ENCODE measurements around the gene RTN4RL1. TPM values are rescaled to one million over a fixed set of nuclear protein-coding genes. Genes with fewer than 3 reads are reported as not detected.
A peak's percentile ranks its signal among the peaks of the same experiment; 100 is the strongest.

Gene RTN4RL1
- total RNA-seq, 2 donors from 2014 or later = 0.15 to 0.36 TPM

DNA sequence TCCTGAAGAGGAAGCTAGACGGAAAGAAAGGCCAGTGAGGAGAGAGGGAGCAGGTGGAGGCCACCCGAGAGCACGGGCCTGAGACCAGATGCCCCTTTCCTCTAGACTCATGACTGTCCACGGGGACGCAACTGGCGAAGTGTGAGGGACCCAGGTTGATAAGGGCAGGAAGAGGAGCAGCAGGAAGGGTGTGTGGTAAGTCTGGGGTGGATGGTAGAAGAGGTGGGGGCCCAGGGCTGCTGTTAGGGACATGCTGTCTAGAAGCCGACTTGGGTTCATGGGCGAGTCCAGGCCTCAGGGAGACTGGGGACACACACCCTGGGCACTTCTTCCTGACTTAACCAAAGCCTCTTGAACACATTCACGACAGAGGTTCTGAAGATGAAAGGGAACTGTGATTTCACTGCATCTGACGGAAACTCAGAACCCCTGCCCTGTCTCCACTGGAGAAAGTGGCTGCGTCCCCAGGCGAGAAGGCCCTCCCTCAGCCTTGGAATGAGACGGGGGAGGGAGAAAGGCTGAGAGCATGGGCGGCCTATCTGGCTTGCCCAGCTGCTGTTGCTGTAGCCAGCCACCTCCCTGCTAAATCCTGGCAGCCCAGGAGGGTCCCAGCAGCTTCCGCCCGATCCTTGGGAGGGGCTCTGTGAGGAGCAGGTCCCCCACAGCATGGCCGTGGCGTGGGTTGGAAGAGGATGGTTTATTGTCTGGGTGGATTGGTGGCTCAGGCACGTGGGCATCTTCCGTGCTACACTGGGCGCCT is 35.7 kb upstream of the RTN4RL1 start:
- ATAC-seq = no peak
- intact Hi-C loops (cut with DNase I, micrococcal nuclease) = loop anchor here in 1 of 2 donors (5.0 kb wide), 1 partner anchor 171 kb away; no protein-coding TSS in a partner anchor
- DNase-seq = peak in 1 of 2 donors; percentile 24

DNA sequence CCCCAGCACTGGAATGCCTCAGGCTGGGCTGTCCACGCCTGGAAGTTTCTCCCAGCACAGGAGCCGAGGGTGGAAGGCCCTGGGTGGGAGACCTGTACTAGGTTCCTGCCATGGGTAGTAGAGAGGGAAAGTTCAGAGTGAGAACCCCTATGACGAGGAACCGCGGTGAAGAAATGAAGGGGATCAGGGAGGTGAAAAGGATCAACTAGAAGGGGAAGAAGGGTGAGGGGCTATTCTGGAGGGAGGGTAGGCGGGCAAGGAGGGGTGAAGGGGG is 35.2 kb upstream of the RTN4RL1 start:
- ATAC-seq = no peak
- intact Hi-C loops (cut with DNase I, micrococcal nuclease) = loop anchor here in 1 of 2 donors (5.0 kb wide), 1 partner anchor 172 kb away; no protein-coding TSS in a partner anchor
- DNase-seq = peak in 1 of 2 donors; percentile 5

DNA sequence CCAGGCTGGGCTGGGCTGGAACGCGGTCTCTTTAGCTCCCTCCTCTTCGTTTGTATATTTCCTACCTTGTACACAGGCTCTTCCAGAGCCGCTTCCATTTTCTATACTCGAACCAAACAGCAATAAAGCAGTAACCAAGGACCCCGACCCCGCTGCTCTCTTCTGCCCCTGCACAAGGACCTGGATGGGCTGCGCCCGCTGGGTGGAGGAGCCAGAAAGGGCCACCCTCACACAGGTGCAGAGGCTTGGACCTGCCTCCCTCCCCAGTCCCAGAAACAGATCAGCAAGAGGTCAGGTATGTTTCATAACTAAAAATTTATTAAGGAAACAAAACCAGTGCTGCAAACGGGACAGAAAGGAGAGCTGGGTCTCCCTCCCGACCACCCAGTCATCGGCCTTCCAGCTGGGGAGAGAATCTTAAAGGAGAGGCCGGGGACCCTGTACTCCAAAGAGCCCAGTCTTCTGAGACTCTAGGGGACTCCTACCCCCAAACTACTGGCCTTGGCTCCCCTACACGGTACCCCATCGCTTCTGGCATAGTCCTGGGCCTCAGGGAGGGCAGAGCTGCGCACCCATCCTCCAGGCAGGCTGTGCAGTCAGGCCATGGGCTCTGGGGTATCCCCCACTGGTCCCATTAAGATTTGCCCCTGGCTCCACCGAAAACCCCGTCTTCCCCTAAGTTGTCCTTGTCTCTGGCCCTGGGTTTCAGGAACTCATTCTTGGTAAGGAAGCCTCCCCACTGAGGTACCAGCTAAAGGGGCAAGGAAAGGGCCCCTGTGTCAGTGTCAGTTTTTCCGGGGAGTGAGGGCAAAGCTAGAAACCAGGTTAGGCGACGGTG is 34.6 kb upstream of the RTN4RL1 start:
- intact Hi-C loops (cut with DNase I, micrococcal nuclease) = loop anchor here in 1 of 2 donors (5.0 kb wide), 1 partner anchor 173 kb away; no protein-coding TSS in a partner anchor
- DNase-seq = no peak
- no peak for ATAC-seq

DNA sequence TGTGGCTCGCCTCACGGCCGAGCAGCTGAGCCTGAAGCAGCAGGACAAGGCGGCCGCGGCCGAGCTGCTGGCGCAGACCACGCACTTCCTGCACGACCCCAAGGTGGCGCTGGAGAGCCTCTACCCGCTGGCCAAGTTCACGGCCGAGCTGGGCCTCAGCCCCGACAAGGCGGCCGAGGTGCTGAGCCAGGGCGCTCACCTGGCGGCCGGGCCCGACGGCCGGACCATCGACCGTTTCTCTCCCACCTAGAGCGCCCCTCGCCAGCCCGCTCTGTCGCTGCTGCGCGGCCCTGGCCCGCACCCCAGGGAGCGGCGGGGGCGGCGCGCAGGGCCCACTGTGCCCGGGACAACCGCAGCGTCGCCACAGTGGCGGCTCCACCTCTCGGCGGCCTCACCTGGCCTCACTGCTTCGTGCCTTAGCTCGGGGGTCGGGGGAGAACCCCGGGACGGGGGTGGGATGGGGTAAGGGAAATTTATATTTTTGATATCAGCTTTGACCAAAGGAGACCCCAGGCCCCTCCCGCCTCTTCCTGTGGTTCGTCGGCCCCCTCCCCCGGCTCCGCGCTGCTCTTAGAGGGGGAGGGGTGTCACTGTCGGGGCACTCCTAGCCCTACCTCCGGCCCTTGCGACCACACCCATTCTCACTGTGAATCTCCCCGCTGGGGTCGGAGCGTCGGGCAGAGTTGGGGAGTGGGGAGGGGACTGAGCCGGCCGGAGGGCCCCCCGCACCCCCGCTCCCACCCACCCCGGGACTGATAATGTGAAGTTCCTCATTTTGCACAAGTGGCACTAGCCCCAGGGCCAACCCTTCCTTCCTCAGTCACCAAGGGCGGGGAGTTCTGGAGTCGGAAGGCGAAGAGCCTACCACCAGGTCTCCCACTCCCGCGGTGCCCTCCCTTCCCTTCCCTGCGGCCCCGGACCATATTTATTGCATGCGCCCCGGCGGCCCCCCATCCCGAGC is 33.7 kb upstream of the RTN4RL1 start:
- peak; percentile 71 for ATAC-seq
- DNase-seq = peak; percentile 69 to 89
- intact Hi-C loops (cut with DNase I, micrococcal nuclease) = no loop called here

DNA sequence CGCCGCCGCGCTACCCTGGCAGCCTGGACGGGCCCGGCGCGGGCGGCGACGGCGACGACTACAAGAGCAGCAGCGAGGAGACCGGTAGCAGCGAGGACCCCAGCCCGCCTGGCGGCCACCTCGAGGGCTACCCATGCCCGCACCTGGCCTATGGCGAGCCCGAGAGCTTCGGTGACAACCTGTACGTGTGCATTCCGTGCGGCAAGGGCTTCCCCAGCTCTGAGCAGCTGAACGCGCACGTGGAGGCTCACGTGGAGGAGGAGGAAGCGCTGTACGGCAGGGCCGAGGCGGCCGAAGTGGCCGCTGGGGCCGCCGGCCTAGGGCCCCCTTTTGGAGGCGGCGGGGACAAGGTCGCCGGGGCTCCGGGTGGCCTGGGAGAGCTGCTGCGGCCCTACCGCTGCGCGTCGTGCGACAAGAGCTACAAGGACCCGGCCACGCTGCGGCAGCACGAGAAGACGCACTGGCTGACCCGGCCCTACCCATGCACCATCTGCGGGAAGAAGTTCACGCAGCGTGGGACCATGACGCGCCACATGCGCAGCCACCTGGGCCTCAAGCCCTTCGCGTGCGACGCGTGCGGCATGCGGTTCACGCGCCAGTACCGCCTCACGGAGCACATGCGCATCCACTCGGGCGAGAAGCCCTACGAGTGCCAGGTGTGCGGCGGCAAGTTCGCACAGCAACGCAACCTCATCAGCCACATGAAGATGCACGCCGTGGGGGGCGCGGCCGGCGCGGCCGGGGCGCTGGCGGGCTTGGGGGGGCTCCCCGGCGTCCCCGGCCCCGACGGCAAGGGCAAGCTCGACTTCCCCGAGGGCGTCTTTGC is 32.8 kb upstream of the RTN4RL1 start:
- intact Hi-C loops (cut with DNase I, micrococcal nuclease) = no loop called here
- DNase-seq (no peak), ATAC-seq (no peak)

DNA sequence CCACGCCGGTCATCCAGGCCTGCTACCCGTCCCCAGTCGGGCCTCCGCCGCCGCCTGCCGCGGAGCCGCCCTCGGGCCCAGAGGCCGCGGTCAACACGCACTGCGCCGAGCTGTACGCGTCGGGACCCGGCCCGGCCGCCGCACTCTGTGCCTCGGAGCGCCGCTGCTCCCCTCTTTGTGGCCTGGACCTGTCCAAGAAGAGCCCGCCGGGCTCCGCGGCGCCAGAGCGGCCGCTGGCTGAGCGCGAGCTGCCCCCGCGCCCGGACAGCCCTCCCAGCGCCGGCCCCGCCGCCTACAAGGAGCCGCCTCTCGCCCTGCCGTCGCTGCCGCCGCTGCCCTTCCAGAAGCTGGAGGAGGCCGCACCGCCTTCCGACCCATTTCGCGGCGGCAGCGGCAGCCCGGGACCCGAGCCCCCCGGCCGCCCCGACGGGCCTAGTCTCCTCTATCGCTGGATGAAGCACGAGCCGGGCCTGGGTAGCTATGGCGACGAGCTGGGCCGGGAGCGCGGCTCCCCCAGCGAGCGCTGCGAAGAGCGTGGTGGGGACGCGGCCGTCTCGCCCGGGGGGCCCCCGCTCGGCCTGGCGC is 32.1 kb upstream of the RTN4RL1 start:
- ATAC-seq (no peak), DNase-seq (no peak)
- intact Hi-C loops (cut with DNase I, micrococcal nuclease) = no loop called here

DNA sequence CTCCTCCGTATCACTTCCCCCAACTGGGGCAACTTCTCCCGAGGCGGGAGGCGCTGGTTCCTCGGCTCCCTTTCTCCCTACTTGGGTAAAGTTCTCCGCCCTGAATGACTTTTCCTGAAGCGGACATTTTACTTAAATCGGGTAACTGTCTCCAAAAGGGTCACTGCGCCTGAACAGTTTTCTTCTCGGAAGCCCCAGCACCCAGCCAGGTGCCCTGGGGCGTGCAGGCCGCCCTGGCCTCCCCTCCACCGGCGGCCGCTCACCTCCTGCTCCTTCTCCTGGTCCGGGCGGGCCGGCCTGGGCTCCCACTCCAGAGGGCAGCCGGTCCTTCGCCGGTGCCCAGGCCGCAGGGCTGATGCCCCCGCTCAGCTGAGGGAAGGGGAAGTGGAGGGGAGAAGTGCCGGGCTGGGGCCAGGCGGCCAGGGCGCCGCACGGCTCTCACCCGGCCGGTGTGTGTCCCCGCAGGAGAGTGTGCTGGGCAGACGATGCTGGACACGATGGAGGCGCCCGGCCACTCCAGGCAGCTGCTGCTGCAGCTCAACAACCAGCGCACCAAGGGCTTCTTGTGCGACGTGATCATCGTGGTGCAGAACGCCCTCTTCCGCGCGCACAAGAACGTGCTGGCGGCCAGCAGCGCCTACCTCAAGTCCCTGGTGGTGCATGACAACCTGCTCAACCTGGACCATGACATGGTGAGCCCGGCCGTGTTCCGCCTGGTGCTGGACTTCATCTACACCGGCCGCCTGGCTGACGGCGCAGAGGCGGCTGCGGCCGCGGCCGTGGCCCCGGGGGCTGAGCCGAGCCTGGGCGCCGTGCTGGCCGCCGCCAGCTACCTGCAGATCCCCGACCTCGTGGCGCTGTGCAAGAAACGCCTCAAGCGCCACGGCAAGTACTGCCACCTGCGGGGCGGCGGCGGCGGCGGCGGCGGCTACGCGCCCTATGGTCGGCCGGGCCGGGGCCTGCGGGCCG is 31.4 kb upstream of the RTN4RL1 start:
- DNase-seq (peak in 1 of 2 donors; percentile 58), ATAC-seq (peak; percentile 28)
- intact Hi-C loops (cut with DNase I, micrococcal nuclease) = no loop called here

DNA sequence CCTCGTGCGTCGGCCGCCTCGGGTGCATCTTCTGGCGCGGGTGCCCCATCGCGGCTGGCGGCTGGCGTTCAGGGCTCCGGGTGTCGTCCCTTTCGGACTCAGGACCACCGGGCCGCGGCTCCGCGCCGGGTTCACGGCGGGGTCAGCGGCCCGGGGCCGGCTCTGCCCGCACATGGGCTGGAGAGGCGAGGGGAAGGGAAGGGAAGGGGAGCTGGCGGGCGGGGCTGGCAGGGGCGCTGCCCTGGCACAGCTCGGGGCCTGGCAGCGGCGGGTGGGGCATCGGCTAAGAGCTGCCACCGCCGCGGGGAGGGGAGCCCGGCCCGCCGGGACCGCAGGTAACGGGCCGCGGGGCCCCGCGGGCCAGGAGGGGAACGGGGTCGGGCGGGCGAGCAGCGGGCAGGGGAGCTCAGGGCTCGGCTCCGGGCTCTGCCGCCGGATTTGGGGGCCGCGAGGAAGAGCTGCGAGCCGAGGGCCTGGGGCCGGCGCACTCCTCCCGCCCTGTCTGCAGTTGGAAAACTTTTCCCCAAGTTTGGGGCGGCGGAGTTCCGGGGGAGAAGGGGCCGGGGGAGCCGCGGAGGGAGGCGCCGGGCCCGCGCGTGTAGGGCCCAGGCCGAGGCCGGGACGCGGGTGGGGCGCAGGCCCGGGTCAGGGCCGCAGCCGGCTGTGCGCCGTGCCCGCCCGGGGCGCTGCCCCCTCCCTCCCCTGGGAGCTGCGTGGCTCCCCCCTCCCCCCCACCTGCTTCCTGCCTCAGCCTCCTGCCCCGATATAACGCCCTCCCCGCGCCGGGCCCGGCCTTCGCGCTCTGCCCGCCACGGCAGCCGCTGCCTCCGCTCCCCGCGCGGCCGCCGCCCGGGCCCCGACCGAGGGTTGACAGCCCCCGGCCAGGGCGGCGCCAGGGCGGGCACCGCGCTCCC is 30.4 kb upstream of the RTN4RL1 start:
- intact Hi-C loops (cut with DNase I, micrococcal nuclease) = loop anchor here in 1 of 2 donors (2.0 kb wide), 1 partner anchor 189 kb away; no protein-coding TSS in a partner anchor
- peak in 1 of 2 donors; percentile 54 for DNase-seq
- ATAC-seq = no peak

DNA sequence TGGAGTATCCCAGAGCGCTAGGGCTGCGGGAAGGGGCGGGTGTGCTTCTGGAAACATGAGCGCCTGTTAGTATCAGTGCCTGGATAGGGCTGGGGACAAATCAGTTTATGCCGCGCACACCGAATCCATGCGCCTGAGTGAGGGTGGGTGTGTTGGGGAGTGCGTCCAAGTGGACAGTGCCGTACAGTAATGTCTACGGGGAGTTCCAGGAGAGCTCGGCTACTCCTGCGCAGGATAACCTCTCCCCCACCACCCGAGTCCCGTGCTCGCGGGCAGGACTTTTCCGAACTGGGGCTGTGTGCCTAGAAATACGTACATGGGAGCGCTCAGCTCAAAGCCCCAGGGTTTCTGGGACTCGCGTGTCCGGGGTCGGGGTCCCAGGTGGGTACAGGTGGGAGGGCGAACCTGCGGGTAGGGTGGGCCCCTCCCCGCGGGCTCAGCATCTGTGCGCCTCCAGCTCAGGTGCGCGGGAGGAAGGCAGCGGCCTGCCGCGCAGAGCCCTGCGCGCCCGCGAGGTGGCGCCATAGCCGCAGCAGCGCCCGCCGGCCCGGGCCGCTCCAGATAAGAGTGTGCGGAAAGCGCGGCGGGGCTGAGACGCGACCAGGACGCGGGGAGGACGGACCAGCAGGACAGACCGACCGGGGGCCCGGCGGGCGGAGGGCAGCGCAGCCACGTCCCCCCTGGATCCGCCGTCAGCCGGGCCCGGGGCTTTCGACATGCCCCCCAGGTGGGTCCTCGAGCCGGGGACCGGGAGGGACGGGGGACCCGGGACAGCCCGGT is 29.6 kb upstream of the RTN4RL1 start, which contains the start of gene HIC1:
TSS of gene HIC1 (plus strand) at position 592 of the 780 bp plus-strand sequence. CDS start 1,588 bp downstream, outside the sequence.
- peak; percentile 56 for ATAC-seq

DNA sequence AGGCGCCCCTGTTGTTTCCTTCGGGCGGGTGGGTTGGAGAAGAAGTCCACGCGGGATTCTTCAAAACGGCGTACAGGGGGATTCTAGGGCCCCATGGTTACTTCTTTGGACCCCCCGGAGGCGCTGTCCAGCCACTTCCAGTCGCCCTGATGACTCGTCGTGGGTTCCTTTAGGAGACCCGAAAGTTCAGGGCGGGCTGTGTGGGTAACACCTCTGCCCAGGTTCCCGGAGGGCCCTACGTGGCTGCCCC is 29.1 kb upstream of the RTN4RL1 start:
- no peak for DNase-seq
- no peak for ATAC-seq
- intact Hi-C loops (cut with DNase I, micrococcal nuclease) = loop anchor here in 1 of 2 donors (2.0 kb wide), 1 partner anchor 191 kb away; no protein-coding TSS in a partner anchor

More for the DNA sequence above, 29.6 kb upstream of the RTN4RL1 start, which contains the start of gene HIC1:
- intact Hi-C loops (cut with DNase I, micrococcal nuclease) = loop anchor here in 1 of 2 donors (2.0 kb wide), 1 partner anchor 190 kb away; no protein-coding TSS in a partner anchor
- peak in 1 of 2 donors; percentile 78 for DNase-seq

DNA sequence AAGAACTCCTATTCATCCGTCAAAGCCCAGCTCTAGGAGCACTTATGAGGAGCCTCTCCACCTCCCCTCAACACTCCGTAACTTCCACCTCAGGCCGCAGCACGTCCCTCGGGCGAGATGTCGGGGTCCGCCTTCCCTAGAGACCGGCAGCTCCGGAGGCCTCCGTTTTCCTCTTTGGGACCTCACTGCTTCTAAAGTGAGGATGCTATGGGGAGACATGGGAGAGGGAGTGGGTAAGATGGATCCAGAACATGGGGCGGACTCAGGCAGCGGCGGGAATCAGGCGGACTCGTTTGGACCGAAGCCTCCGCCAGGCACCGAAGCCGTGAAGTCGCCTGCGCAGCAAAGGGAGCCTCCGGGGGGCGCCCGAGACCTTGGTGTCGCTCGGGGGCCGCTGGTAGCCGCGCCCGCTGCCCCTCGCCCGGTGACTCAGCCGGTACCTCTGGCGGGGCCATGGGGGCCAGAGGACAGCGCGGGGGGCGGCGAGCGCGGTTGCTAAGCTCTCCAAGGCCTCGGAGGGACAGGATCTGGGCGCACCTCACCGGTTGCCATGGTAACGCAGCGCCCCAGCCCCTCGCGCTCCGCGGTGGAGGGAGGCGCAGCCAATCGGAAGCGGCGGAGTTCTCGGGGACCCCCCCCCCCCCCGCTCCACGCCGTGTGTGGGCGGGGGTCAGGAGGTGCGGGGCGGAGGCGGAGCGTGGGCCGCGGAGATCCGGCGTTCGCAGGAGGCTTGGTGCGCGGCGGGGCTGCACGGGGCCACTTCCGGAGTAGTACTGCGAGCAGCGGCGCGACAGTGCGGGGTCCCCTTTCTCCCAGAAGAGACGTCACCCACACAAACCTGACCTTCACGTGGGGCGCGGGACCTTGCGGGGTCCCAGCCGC is 28.5 kb upstream of the RTN4RL1 start:
- DNase-seq (peak in 1 of 2 donors; percentile 81), ATAC-seq (no peak)
- intact Hi-C loops (cut with DNase I, micrococcal nuclease) = loop anchor here in 1 of 2 donors (2.0 kb wide), 1 partner anchor 191 kb away; no protein-coding TSS in a partner anchor

DNA sequence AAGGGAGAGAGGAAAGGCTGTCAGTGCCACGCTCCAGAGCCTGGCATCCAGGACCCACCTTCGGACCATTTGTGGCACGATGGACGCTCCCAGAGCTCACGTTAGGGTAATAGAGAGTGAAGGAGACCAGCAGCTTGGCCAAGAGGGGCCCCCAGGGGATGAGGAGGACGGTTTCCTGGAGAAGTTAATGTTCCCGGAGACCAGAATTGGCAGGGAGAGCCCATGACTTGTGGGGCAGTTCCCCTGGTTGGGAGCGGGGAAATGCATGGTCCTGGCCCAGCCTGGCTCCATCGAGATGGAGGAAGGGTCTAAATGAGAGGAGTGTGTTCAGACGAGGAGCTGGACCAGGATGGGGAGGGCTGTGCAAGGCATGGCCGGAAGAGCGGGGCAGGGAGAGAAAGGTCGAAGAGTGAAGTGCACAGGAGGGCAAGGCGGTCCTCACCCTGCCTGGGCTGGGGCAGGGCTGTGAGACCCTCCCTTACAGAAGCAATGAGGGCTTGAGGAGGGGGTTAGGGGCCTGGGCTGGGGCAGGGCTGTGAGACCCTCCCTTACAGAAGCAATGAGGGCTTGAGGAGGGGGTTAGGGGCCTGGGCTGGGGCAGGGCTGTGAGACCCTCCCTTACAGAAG is 26.9 kb upstream of the RTN4RL1 start:
- ATAC-seq (no peak), DNase-seq (no peak)
- intact Hi-C loops (cut with DNase I, micrococcal nuclease) = no loop called here
